Heart right ventricle (tissue), 16 donors: ENCODE data around the gene PHRF1. TPM values are rescaled to one million over a fixed set of nuclear protein-coding genes. Genes with fewer than 3 reads are reported as not detected.
A peak's percentile ranks its signal among the peaks of the same experiment; 100 is the strongest.

ENCODE experiments used
- ATAC-seq, 8 donors: fragments of 200-7000 bp; cut with Tn5 transposase; one replicate each; pipeline ENCODE4 v1.9.1; 2020; ENCODE audit warnings: mild to moderate bottlenecking in 8 of 8, moderate library complexity in 8 of 8, moderate number of reproducible peaks in 1 of 8
- DNase-seq, 2 donors: peaks; one replicate each; pipeline ENCODE4 v3.0.0-alpha.2; 2020
- H3K27ac ChIP-seq, 10 donors: fragments of 200-600 bp; sonication (generic) in 2 of 10; one replicate each; pipeline versions ENCODE4 v1.5.0 to v1.8.0; 2020 to 2022; ENCODE audit warnings: mild to moderate bottlenecking in 3 of 10
- H3K27me3 ChIP-seq, 7 donors: fragments of 200-600 bp; one replicate each; pipeline ENCODE4 v1.8.0; 2021 to 2022; ENCODE audit warnings: mild to moderate bottlenecking in 2 of 7
- H3K36me3 ChIP-seq, 9 donors: fragments of 200-600 bp; sonication (generic) in 1 of 9; one replicate each; pipeline versions ENCODE4 v1.5.0 to v1.8.0; 2020 to 2022; ENCODE audit warnings: mild to moderate bottlenecking in 2 of 9
- H3K4me1 ChIP-seq, 9 donors: fragments of 200-600 bp; sonication (generic) in 1 of 9; one replicate each; pipeline versions ENCODE4 v1.5.0 to v1.8.0; 2020 to 2022; ENCODE audit warnings: mild to moderate bottlenecking in 4 of 9
- H3K4me3 ChIP-seq, 10 donors: fragments of 200-600 bp; sonication (generic) in 2 of 10; one replicate each; pipeline versions ENCODE4 v1.5.0 to v1.8.0; 2020 to 2022; ENCODE audit warnings: mild to moderate bottlenecking in 7 of 10, moderate library complexity in 2 of 10
- H3K9me3 ChIP-seq, 11 donors: fragments of 200-600 bp in 10 of 11; sonication (generic) in 2 of 11; one replicate each; pipeline versions ENCODE4 v1.5.0 to v1.8.0; 2013 to 2022; ENCODE audit warnings: mild to moderate bottlenecking in 2 of 11, control low read depth in 1 of 11, moderate library complexity in 1 of 11
- WGBS, 2 donors: extraction: QIAGEN DNeasy Blood & Tissue Kit; methylation state at CpG; one replicate each; pipeline ENCODE4 v1.1.7; 2013; ENCODE audit warnings: inconsistent platforms in 1 of 2; 5-methylcytosine and 5-hydroxymethylcytosine counted together
- intact Hi-C, 10 donors: fragments of 100-400 bp; cut with DNase I; formaldehyde crosslinking; loops; one replicate each; pipeline versions ENCODE4 v1.11.1 to v1.14.2; 2022
- polyA plus RNA-seq, 2 donors: library from polyadenylated mRNA; stranded (reverse); fragments of 200-250 nt; gene quantifications; one replicate each; pipeline ENCODE4 v1.2.3, GENCODE V29; 2013
- total RNA-seq, 10 donors: library from RNA; stranded (reverse); fragmentation: NEBNext Ultra II Directional in 3 of 10; extraction: Animal tissue kit (Norgen Biotek cat#: 25700) in 3 of 10; gene quantifications; one replicate each; pipeline versions ENCODE4 v1.2.1 to v1.2.4, GENCODE V29; 2021 to 2023
- TF ChIP-seq, protein P1 (sequence below), 9 donors: fragments of 200-600 bp; sonication (generic) in 2 of 9; IDR thresholded peaks; one replicate each; pipeline versions ENCODE4 v1.5.0 to v1.8.0; 2021 to 2022; ENCODE audit warnings: antibody characterized with exemption in 9 of 9, mild to moderate bottlenecking in 5 of 9, moderate library complexity in 1 of 9
- donor health status: Arrhythmogenic right ventricular cardiomyopathy.
- donor health status: ischemic (EF 13 %, LVEDD 7.1; RV severe dilation, severe dysfunction).
- donor health status: healthy with polysubstance abuse.
- donor health status: DM: no; HTN: yes; CAD: no.
- donor health status: DM: no; HTN: no; CAD: no.
- donor health status: ischemic (EF 25% LVEDD 6.9; RV normal size, moderate dysfunction).
- donor health status: ischemic (EF 25% LVEDD 5.7; RV mildly dilated, moderate dysfunction).
- donor health status: healthy.
- donor health status: DM: yes; HTN: yes; CAD: no.
- donor health status: Ischemic cardiomyopathy.
- donor health status: ischemic (EF 35%, LVEDD 5.7; RV mildly dilated, moderate dysfunction).
- donor health status: nonischemic (EF 11% LVEDD 7.7; RV severe dilation, severe dysfunction).
- donor health status: DM: yes; HTN: yes; CAD: no.
- donor health status: PGD.
- donor health status: ischemic (EF 29% LVEDD 5.4; RV normal size, mild dysfunction).
- donor health status: nonischemic (EF 23%, LVEDD 6.1; RV moderate dilation, normal function).

PHRF1 gene
- total and polyA plus RNA-seq, 12 donors, result 10.5 to 23.0 (median 18.5) TPM

DNA sequence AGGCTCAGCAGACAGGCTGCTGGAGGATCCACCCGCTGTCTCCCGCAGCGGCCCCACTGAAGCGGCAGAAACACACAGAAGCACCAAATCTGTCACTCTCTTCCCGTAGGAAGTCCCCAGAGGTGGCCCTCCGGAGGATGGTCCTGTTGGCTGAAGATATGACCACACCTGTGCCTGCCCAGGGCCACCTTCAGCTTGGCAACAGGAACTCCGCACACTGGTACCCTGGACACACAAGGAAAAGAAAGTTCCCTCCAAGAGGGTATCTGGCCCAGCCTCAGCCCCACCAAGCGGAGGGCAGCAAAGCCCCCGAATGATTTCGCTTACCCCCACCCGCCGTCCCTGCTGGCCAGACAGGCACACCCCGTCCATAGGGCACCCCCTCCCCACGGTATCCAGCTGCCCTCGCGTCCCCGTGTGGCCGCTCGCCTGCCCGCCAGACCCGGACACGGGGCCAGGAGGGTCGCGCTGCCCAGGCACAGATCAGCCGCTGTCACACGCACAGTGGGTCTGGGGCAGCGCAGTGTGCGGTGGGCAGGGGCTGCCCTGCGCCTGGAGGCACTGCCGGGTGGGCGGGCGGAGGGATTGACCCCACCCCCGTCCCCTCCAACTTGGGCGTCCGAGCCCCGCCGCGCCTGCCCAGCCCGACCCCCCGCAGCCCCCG, 8.5 kb upstream of the PHRF1 start:
- ATAC-seq (peak in 7 of 8 donors; percentile 1 to 32 (median 8)), DNase-seq (no peak)
- H3K27ac ChIP-seq, result peak overlapping the region; percentile 68 to 100 (median 95)
- 15 to 22% methylated on average over 40 to 41 of the region's 41 CpGs for WGBS, 2 donors
- H3K36me3 ChIP-seq, result peaks cover 0 to 8% (median 0%) of the 10 kb centered on the region in 9 donors
- peak overlapping the region; percentile 21 to 80 (median 73) for H3K4me3 ChIP-seq
- H3K9me3 ChIP-seq, result no peaks in the 10 kb centered on the region
- peaks cover 6 to 25% (median 18%) of the 10 kb centered on the region in 9 donors for H3K4me1 ChIP-seq
- intact Hi-C loops, result no loop called here
- TF ChIP-seq, protein P1, sequence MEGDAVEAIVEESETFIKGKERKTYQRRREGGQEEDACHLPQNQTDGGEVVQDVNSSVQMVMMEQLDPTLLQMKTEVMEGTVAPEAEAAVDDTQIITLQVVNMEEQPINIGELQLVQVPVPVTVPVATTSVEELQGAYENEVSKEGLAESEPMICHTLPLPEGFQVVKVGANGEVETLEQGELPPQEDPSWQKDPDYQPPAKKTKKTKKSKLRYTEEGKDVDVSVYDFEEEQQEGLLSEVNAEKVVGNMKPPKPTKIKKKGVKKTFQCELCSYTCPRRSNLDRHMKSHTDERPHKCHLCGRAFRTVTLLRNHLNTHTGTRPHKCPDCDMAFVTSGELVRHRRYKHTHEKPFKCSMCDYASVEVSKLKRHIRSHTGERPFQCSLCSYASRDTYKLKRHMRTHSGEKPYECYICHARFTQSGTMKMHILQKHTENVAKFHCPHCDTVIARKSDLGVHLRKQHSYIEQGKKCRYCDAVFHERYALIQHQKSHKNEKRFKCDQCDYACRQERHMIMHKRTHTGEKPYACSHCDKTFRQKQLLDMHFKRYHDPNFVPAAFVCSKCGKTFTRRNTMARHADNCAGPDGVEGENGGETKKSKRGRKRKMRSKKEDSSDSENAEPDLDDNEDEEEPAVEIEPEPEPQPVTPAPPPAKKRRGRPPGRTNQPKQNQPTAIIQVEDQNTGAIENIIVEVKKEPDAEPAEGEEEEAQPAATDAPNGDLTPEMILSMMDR (IDR thresholded peaks at IDR 0.05), result no peak
- H3K27me3 ChIP-seq, result no peaks in the 10 kb centered on the region

DNA sequence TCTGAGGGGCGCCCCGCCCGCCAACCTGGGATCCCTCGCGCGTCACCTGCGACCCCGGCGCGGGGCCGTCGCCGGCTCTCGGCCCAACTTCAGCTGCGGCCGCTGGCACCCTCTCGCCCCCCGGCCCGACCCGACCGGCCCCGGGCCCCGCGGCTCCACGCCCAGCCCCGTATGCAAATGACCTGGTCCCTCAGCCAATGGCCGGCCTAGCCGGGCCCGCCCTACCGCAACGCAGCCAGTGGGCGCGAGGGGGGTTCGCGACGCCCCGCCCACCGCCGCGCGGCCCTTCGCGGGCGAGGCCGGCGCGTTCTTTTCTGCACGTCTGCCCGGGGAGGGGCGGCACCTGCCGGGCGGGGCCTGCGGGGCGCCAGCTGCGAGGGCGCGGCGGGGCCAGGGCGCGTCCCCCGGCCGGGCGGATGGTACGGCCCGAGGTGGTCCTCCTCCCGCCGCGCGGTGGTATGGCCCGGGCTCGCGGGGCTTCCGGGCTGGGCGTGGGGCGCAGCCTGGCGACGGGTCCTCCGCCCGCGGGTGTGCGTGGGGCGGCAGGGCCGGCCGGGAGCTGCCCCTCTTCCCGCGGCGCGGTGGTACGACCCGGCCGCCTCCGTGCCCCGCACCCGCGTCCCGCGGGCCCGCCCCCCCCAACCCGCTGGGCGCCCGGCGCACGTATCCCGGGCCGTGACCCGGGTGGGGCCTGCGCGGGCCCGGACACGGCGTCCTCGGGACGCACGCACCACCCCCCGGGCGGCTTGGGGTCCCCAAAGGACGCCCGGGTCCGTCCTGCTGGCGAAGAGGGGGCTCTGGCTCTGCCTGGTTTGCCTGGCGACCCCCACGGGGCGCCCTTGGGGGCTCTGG, 7.7 kb upstream of the PHRF1 start:
- Histone ChIP-seq H3K36me3 (peaks cover 0 to 5% (median 0%) of the 10 kb centered on the region in 9 donors), H3K4me1 (peaks cover 6 to 25% (median 18%) of the 10 kb centered on the region in 9 donors), H3K27me3 (peaks cover 0 to 5% (median 0%) of the 10 kb centered on the region in 7 donors), H3K27ac (peak overlapping the region; percentile 94 to 100 (median 98)), H3K9me3 (no peaks in the 10 kb centered on the region), H3K4me3 (peak overlapping the region; percentile 60 to 84 (median 74))
- DNase-seq, result peak; percentile 91 to 95
- 1% methylated on average over 65 to 118 of the region's 123 CpGs for WGBS, 2 donors
- intact Hi-C loops, result no loop called here
- ATAC-seq, result peak; percentile 83 to 95 (median 91)
- TF ChIP-seq, protein P1 (IDR thresholded peaks at IDR 0.05), result no peak

DNA sequence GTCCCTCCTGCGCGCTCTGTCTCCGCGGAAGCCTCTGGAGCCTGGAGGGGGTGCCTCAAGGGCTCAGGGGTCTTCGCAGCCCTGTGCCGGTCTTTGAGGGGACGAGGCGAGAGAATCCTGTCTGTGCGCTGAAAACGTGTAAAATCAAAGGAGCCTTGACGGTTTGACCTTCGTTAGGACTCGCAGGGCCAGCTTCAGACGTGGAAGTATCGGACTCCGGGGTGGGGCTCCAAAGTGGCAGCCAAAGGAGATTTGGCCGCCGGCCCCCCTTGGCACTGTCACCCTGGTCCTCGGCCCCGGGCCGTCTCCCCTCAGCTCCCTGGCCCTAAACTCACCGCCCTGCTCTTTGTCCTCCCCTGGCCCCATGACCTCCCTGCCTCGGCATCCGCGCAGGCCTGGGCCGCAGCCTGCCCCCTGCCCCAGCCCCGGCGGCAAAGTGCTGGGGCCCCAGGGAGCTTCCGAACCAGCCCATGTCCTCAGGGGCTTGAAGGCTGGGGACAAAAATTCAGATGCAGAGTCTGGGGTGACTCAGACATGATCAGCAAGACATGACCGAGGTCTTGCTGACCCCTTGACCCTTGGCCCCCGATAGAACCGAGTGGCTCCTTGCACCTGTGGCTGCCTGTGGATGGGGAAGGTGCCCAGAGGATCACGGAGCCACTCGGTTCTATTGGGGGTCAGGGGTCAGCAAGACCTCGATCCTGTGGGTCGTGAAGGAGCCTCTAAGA, 6.9 kb upstream of the PHRF1 start:
- TF ChIP-seq, protein P1 (IDR thresholded peaks at IDR 0.05), result no peak
- ATAC-seq (peak; percentile 1 to 49 (median 23)), DNase-seq (peak; percentile 41 to 78)
- no peaks in the 10 kb centered on the region for H3K9me3 ChIP-seq
- peaks cover 0 to 9% (median 0%) of the 10 kb centered on the region in 7 donors for H3K27me3 ChIP-seq
- H3K4me3 ChIP-seq, result peak overlapping the region; percentile 60 to 84 (median 74)
- peak overlapping the region; percentile 94 to 100 (median 98) for H3K27ac ChIP-seq
- H3K36me3 ChIP-seq, result no peaks in the 10 kb centered on the region
- intact Hi-C loops, result no loop called here
- peaks cover 6 to 29% (median 22%) of the 10 kb centered on the region in 9 donors for H3K4me1 ChIP-seq
- WGBS, 2 donors, result 22 to 25% methylated on average over 36 of the region's 36 CpGs

DNA sequence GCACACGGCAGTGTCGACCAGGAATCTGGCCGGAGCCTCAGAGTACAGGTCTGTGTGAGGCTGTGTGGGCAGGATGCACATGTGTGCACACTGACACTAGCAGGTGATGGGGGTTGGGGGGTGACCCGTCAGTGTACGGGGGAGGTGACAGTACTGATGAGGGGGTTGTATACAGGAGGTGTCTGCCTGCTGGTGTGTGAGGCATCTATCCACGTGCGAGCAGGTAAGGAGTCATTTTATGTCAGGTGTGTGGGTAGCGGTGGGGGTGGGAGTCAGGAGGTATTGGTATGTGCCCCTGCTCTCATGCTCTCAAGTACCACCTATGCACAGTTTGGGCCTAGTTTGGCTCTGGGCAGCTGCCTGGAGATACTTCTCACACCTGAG, 4.5 kb upstream of the PHRF1 start:
- H3K4me1 ChIP-seq, result peaks cover 6 to 40% (median 35%) of the 10 kb centered on the region in 9 donors
- ATAC-seq, result no peak
- intact Hi-C loops, result loop anchor here in 1 of 10 donors (10.0 kb wide), 1 partner anchor 57 kb away; no protein-coding TSS in a partner anchor
- TF ChIP-seq, protein P1 (IDR thresholded peaks at IDR 0.05), result no peak
- no peak for DNase-seq
- no peaks in the 10 kb centered on the region for H3K36me3 ChIP-seq
- 69 to 72% methylated on average over 8 of the region's 8 CpGs for WGBS, 2 donors
- no peaks in the 10 kb centered on the region for H3K9me3 ChIP-seq
- no peak overlapping the region for H3K27ac ChIP-seq
- H3K4me3 ChIP-seq, result no peak overlapping the region
- H3K27me3 ChIP-seq, result peaks cover 0 to 21% (median 0%) of the 10 kb centered on the region in 7 donors
